GM21786 (cell line): ENCODE results near the gene COL5A1.
"Not testable (repeated sequence)": the region's sequence is repeated elsewhere in the genome, so short reads cannot be mapped to it uniquely, and the experiment has no call there.

Experiments
- ATAC-seq: cut with Tn5 transposase; IDR thresholded peaks from one replicate; pipeline ENCODE4 v1.9.1; 2021; ENCODE audit not compliant: unreplicated experiment

Gene COL5A1

GRCh38 chr9:134707031-134707680 lies 65.6 kb downstream of the COL5A1 start:
- ATAC-seq, result no peak

- ATAC-seq, result no peak
These were observed 66.4 kb downstream of the COL5A1 start for GRCh38 chr9:134707731-134708671.

GRCh38 chr9:134708672-134709038 lies 67.1 kb downstream of the COL5A1 start:
- no peak for ATAC-seq

GRCh38 chr9:134709512-134710270 lies 68.1 kb downstream of the COL5A1 start:
- ATAC-seq, result no peak

GRCh38 chr9:134710271-134710540 lies 68.6 kb downstream of the COL5A1 start:
- no peak for ATAC-seq

- ATAC-seq, result no peak
These were observed 69.3 kb downstream of the COL5A1 start for GRCh38 chr9:134710901-134711300.

GRCh38 chr9:134712243-134712642 lies 70.6 kb downstream of the COL5A1 start:
- no peak for ATAC-seq

- ATAC-seq, result no peak
These were observed 71.3 kb downstream of the COL5A1 start for GRCh38 chr9:134712926-134713325.

- ATAC-seq, result not testable (repeated sequence)
These were observed 73.9 kb downstream of the COL5A1 start for GRCh38 chr9:134715536-134715935.

GRCh38 chr9:134716067-134716466 lies 74.5 kb downstream of the COL5A1 start:
- no peak for ATAC-seq

GRCh38 chr9:134717056-134717455 lies 75.5 kb downstream of the COL5A1 start:
- ATAC-seq, result no peak

GRCh38 chr9:134717924-134718645 lies 76.5 kb downstream of the COL5A1 start:
- ATAC-seq, result no peak

- ATAC-seq, result no peak
These were observed 77.7 kb downstream of the COL5A1 start for GRCh38 chr9:134719331-134719730.

- ATAC-seq, result no peak
These were observed 78.6 kb downstream of the COL5A1 start for GRCh38 chr9:134720136-134720753.

- no peak for ATAC-seq
These were observed 79.2 kb downstream of the COL5A1 start for GRCh38 chr9:134720796-134721195.

GRCh38 chr9:134721344-134721743 lies 79.7 kb downstream of the COL5A1 start:
- no peak for ATAC-seq

GRCh38 chr9:134722120-134722701 lies 80.6 kb downstream of the COL5A1 start:
- no peak for ATAC-seq

- no peak for ATAC-seq
These were observed 81.4 kb downstream of the COL5A1 start for GRCh38 chr9:134723037-134723436.

GRCh38 chr9:134723491-134724190 lies 82.0 kb downstream of the COL5A1 start:
- ATAC-seq, result no peak
